B cell (primary cell): ENCODE measurements around the gene TK2. TPM values are rescaled to one million over a fixed set of nuclear protein-coding genes. Genes with fewer than 3 reads are reported as not detected.

Experiments used
- ATAC-seq: fragments of 200-7000 bp; cut with Tn5 transposase; one replicate; pipeline ENCODE4 v1.10.0; 2021; ENCODE audit warnings: low read depth, mild to moderate bottlenecking, moderate number of reproducible peaks, moderate library complexity
- CTCF ChIA-PET: fragments of 350-600 bp; sonication (Branson Sonifier 250); formaldehyde crosslinking; loops from one replicate; lab custom pipeline; 2021; ENCODE audit warnings: antibody characterized with exemption, inconsistent platforms; lab: Charles Lee
- POLR2A ChIA-PET: fragments of 350-600 bp; sonication (Branson Sonifier 250); formaldehyde crosslinking; loops from one replicate; lab custom pipeline; 2021; ENCODE audit warnings: antibody characterized with exemption; lab: Charles Lee
- DNase-seq: peaks from one replicate; pipeline ENCODE4 v3.0.0; 2013
- H2AFZ ChIP-seq: 2 replicates; pipeline ENCODE4 v1.6.1; 2012; ENCODE audit warnings: mild to moderate bottlenecking, low read depth, low read length; ENCODE audit not compliant: insufficient read depth, poor library complexity, severe bottlenecking
- H3K27ac ChIP-seq, 2 donors: 1 replicate in 1 of 2; 2 replicates in 1 of 2; pipeline ENCODE4 v1.5.1; 2012 to 2013; ENCODE audit warnings: low read length in 2 of 2, mild to moderate bottlenecking in 2 of 2, moderate library complexity in 1 of 2
- H3K27me3 ChIP-seq, 4 experiments: fragments of 200-600 bp in 1 of 4; sonication (generic) in 1 of 4; replicated peaks in 1 of 4; 1 replicate in 2 of 4; 2 replicates in 2 of 4; pipeline versions ENCODE4 v1.6.1 to v1.7.0; 2013 to 2016; ENCODE audit warnings: low read length in 3 of 4, mild to moderate bottlenecking in 2 of 4, mixed read lengths in 1 of 4, moderate library complexity in 1 of 4; ENCODE audit not compliant: insufficient read depth in 4 of 4, control insufficient read depth in 3 of 4; ENCODE audit errors: control extremely low read depth in 1 of 4
- H3K36me3 ChIP-seq, 2 experiments: replicated peaks in 1 of 2; 1 replicate in 1 of 2; 2 replicates in 1 of 2; pipeline versions ENCODE4 v1.6.1 to v1.7.1; 2013; ENCODE audit warnings: low read length in 1 of 2; ENCODE audit not compliant: insufficient read depth in 2 of 2, control insufficient read depth in 1 of 2; ENCODE audit errors: control extremely low read depth in 1 of 2, extremely low read depth in 1 of 2
- H3K4me1 ChIP-seq, 2 donors: fragments of 200-600 bp in 1 of 2; sonication (generic) in 1 of 2; 1 replicate in 1 of 2; 2 replicates in 1 of 2; pipeline versions ENCODE4 v1.5.1 to v1.6.1; 2013 to 2017; ENCODE audit warnings: low read length in 2 of 2; ENCODE audit not compliant: control insufficient read depth in 2 of 2, insufficient read depth in 2 of 2
- H3K4me2 ChIP-seq: replicated peaks from 2 replicates; pipeline ENCODE3; 2012; ENCODE audit warnings: mild to moderate bottlenecking, low read depth, low read length; ENCODE audit not compliant: poor library complexity, severe bottlenecking
- H3K4me3 ChIP-seq, 5 experiments: fragments of 200-600 bp in 1 of 5; sonication (generic) in 1 of 5; 1 replicate in 3 of 5; 2 replicates in 2 of 5; pipeline versions ENCODE4 v1.5.1 to v1.7.0; 2011 to 2016; ENCODE audit warnings: low read length in 4 of 5, mild to moderate bottlenecking in 4 of 5, low read depth in 2 of 5, control low read depth in 1 of 5, moderate library complexity in 1 of 5; ENCODE audit not compliant: insufficient read depth in 1 of 5; ENCODE audit errors: control extremely low read depth in 1 of 5, extremely low read depth in 1 of 5
- H3K79me2 ChIP-seq: fragments of 200-600 bp; sonication (generic); one replicate; pipeline ENCODE4 v1.6.0; 2016; ENCODE audit warnings: low read length; ENCODE audit not compliant: control insufficient read depth, insufficient read depth
- H3K9ac ChIP-seq: fragments of 200-600 bp; sonication (generic); 2 replicates; pipeline ENCODE4 v1.6.1; 2017; ENCODE audit warnings: mild to moderate bottlenecking, low read length, moderate library complexity
- H3K9me3 ChIP-seq, 3 donors: one replicate each; pipeline versions ENCODE4 v1.6.1 to v1.7.1; 2013; ENCODE audit warnings: low read length in 2 of 3; ENCODE audit not compliant: control insufficient read depth in 2 of 3, insufficient read depth in 1 of 3; ENCODE audit errors: control extremely low read depth in 1 of 3
- H4K20me1 ChIP-seq: 2 replicates; pipeline ENCODE4 v1.6.0; 2012; ENCODE audit warnings: mild to moderate bottlenecking, low read length; ENCODE audit not compliant: insufficient read depth, control insufficient read depth, poor library complexity, severe bottlenecking
- H3K27ac Mint-ChIP-seq: one replicate; pipeline ENCODE4 v1.8.0; 2021; ENCODE audit warnings: mixed read lengths
- H3K27me3 Mint-ChIP-seq: one replicate; pipeline ENCODE4 v1.8.0; 2021; ENCODE audit warnings: mixed read lengths
- H3K4me1 Mint-ChIP-seq: one replicate; pipeline ENCODE4 v1.8.0; 2021; ENCODE audit warnings: mixed read lengths
- H3K4me3 Mint-ChIP-seq: one replicate; pipeline ENCODE4 v1.8.0; 2021; ENCODE audit warnings: mixed read lengths
- H3K9me3 Mint-ChIP-seq: one replicate; pipeline ENCODE4 v1.8.0; 2022; ENCODE audit warnings: mixed read lengths; ENCODE audit not compliant: insufficient read depth
- EZH2 ChIP-seq: IDR thresholded peaks from 2 replicates; pipeline ENCODE4 v1.6.1; 2012; ENCODE audit warnings: borderline replicate concordance, low read depth, mild to moderate bottlenecking, moderate library complexity, low read length; ENCODE audit not compliant: insufficient read depth, poor library complexity, severe bottlenecking
- WGBS: methylation state at CpG from one replicate; pipeline ENCODE4 v1.1.5; 2013; ENCODE audit warnings: missing lambda C conversion rate; ENCODE audit not compliant: insufficient coverage; 5-methylcytosine and 5-hydroxymethylcytosine counted together
- intact Hi-C: fragments of 100-400 bp; cut with micrococcal nuclease; formaldehyde crosslinking; loops from one replicate; pipeline ENCODE4 v1.10.0; 2022
- polyA plus RNA-seq: library from polyadenylated mRNA; depleted of rRNA; stranded (reverse); fragments of >200 nt; gene quantifications from 2 replicates; pipeline ENCODE4 v1.2.3, GENCODE V29; 2012
- total RNA-seq, 2 donors: library from RNA; stranded (reverse); fragments of 120-200 nt in 1 of 2; gene quantifications; 1 replicate in 1 of 2; 2 replicates in 1 of 2; pipeline versions ENCODE4 v1.2.3 to v1.2.4, GENCODE V29; 2013 to 2022
- TF ChIP-seq, protein P1 (sequence below): fragments of 200-600 bp; IDR thresholded peaks from one replicate; pipeline ENCODE4 v1.8.0; 2022; ENCODE audit warnings: antibody characterized with exemption, mild to moderate bottlenecking

Gene TK2
- total and polyA plus RNA-seq, 2 donors (not counting 1 experiment from before 2014, with no cell fraction given), result 2.9 to 9.7 TPM

DNA sequence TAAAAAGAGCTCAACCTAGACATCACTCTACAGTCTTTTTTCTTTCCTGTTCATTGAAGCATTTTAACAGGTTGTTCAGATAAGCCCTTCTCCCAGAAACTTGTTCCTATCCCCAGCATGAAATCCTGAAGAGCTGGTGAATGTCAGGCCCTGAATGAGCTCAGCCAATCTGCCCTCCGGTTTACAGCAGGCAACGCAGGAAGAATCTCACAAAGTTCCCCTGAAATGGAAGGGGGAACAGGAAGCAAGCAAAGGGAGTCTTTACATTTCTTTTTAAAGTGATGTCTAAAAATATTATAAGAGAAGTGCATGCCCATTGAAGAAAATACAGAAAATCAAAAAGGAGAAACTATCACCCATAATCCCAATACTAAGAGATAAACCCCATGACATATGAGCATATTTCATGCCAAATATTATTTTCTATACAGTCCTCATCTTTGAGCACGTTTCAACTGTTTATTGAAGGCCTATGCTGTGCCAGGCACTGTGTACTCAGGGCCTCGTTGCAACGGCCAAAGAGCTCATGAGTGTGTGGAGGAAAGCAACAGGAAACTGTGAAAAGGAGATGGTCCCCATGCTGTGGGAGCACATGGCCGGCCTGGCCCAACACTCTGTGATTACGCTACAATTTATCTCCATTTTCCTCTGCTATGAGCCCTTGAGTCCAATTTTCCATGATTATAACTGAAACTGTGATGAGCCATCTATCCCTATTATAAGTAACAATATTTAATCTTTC lies 5.7 kb downstream of the TK2 start:
- ATAC-seq (no peak), DNase-seq (no peak)
- peak overlapping the region in 1 of 2 donors; percentile 53 for H3K27ac ChIP-seq
- no peaks in the 10 kb centered on the region for H4K20me1 ChIP-seq
- H3K9me3 ChIP-seq, result no peaks in the 10 kb centered on the region
- H3K4me1 Mint-ChIP-seq, result peaks cover 77% of the 10 kb centered on the region
- ChIA-PET POLR2A (interaction anchor here (0.6 to 1.2 kb wide), 3 partner anchors 8 to 27 kb away, joined by 4 read pairs; partner anchors contain the start of gene CKLF), CTCF (interaction anchor here (1.0 to 2.5 kb wide), 6 partner anchors 9 to 32 kb away, joined by 3 to 11 read pairs (median 4); partner anchors contain the start of gene CKLF)
- no CpG with 5 or more reads among the region's 7 CpGs for WGBS
- peak overlapping the region; percentile 38 for H3K4me3 Mint-ChIP-seq
- TF ChIP-seq EZH2, result no peak
- TF ChIP-seq, protein P1, sequence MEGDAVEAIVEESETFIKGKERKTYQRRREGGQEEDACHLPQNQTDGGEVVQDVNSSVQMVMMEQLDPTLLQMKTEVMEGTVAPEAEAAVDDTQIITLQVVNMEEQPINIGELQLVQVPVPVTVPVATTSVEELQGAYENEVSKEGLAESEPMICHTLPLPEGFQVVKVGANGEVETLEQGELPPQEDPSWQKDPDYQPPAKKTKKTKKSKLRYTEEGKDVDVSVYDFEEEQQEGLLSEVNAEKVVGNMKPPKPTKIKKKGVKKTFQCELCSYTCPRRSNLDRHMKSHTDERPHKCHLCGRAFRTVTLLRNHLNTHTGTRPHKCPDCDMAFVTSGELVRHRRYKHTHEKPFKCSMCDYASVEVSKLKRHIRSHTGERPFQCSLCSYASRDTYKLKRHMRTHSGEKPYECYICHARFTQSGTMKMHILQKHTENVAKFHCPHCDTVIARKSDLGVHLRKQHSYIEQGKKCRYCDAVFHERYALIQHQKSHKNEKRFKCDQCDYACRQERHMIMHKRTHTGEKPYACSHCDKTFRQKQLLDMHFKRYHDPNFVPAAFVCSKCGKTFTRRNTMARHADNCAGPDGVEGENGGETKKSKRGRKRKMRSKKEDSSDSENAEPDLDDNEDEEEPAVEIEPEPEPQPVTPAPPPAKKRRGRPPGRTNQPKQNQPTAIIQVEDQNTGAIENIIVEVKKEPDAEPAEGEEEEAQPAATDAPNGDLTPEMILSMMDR, result no peak
- intact Hi-C loops, result no loop called here
- H3K9me3 Mint-ChIP-seq, result no peaks in the 10 kb centered on the region
- peak overlapping the region; percentile 43 for H3K4me2 ChIP-seq
- H3K36me3 ChIP-seq, result no peaks in the 10 kb centered on the region
- no peaks in the 10 kb centered on the region for H3K79me2 ChIP-seq
- no peaks in the 10 kb centered on the region for H3K27me3 Mint-ChIP-seq
- no peak overlapping the region for H2AFZ ChIP-seq
- H3K9ac ChIP-seq, result no peak overlapping the region
- H3K27ac Mint-ChIP-seq, result peak overlapping the region; percentile 84
- H3K4me1 ChIP-seq, result peaks cover 63 to 71% of the 10 kb centered on the region in 2 donors
- H3K27me3 ChIP-seq, result no peaks in the 10 kb centered on the region
- no peak overlapping the region for H3K4me3 ChIP-seq

DNA sequence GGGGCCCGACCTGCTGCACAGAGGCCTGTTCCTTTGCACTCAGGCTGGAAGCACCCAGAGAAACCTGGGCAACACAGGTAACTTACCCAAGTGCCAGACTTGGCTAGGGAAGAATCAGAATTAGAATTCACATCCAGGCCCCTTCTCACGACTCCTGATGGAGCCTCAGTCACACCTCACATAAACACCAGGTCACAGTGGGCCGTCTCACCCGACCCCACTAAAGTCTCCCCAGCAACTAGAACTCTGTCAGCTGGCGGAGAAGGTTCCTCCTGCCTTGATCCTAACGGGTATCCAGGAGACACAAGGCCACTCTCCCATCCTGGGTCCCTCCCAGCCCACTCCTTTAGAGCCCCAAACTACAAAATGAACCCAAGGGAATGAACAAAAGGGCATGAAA lies 6.4 kb downstream of the TK2 start:
- ATAC-seq (no peak), DNase-seq (no peak)
- Histone ChIP-seq H3K36me3 (no peaks in the 10 kb centered on the region), H3K4me2 (peak overlapping the region; percentile 43), H3K4me1 (peaks cover 63 to 71% of the 10 kb centered on the region in 2 donors), H2AFZ (no peak overlapping the region), H3K9me3 (no peaks in the 10 kb centered on the region), H4K20me1 (no peaks in the 10 kb centered on the region), H3K27me3 (no peaks in the 10 kb centered on the region), H3K4me3 (no peak overlapping the region), H3K27ac (peak overlapping the region in 1 of 2 donors; percentile 53), H3K9ac (no peak overlapping the region), H3K79me2 (no peaks in the 10 kb centered on the region)
- POLR2A ChIA-PET, result interaction anchor here (1.2 kb wide), 1 partner anchor 9 kb away, joined by 4 read pairs; the partner anchor contains the start of gene CKLF
- H3K27me3 Mint-ChIP-seq, result no peaks in the 10 kb centered on the region
- WGBS, result 88% methylated on average over 6 of the region's 6 CpGs
- TF ChIP-seq EZH2, result no peak
- TF ChIP-seq, protein P1, result no peak
- H3K4me3 Mint-ChIP-seq, result no peak overlapping the region
- H3K27ac Mint-ChIP-seq, result peak overlapping the region; percentile 22
- CTCF ChIA-PET, result interaction anchor here (1.2 to 2.5 kb wide), 5 partner anchors 9 to 32 kb away, joined by 4 to 11 read pairs (median 5); partner anchors contain the start of gene CKLF
- H3K9me3 Mint-ChIP-seq, result no peaks in the 10 kb centered on the region
- H3K4me1 Mint-ChIP-seq, result peaks cover 77% of the 10 kb centered on the region
- intact Hi-C loops, result no loop called here
